Measurements from ENCODE around the gene KCNK6.
"Not testable (repeated sequence)": the region's sequence is repeated elsewhere in the genome, so short reads cannot be mapped to it uniquely, and the experiment has no call there.

KCNK6 gene

DNA sequence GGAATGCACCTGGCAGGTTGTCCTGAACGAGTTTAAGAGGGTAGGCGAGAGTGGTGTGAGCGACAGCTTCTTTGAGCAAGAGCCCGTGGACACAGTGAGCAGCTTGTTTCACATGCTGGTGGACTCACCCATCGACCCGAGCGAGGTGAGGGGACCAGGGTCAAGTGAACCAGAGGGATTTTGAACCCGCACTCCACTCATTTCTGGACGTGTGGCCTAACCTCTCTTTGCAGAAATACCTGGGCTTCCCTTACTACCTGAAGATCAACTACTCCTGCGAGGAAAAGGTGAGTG lies 17.7 kb downstream of the KCNK6 start:
- TF ChIP-seq, protein P1, sequence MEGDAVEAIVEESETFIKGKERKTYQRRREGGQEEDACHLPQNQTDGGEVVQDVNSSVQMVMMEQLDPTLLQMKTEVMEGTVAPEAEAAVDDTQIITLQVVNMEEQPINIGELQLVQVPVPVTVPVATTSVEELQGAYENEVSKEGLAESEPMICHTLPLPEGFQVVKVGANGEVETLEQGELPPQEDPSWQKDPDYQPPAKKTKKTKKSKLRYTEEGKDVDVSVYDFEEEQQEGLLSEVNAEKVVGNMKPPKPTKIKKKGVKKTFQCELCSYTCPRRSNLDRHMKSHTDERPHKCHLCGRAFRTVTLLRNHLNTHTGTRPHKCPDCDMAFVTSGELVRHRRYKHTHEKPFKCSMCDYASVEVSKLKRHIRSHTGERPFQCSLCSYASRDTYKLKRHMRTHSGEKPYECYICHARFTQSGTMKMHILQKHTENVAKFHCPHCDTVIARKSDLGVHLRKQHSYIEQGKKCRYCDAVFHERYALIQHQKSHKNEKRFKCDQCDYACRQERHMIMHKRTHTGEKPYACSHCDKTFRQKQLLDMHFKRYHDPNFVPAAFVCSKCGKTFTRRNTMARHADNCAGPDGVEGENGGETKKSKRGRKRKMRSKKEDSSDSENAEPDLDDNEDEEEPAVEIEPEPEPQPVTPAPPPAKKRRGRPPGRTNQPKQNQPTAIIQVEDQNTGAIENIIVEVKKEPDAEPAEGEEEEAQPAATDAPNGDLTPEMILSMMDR (IDR thresholded peaks at IDR 0.05; ENCODE audit: extremely low read depth, missing control alignments): no peak
- no peak for DNase-seq (ENCODE audit: low spot score)

DNA sequence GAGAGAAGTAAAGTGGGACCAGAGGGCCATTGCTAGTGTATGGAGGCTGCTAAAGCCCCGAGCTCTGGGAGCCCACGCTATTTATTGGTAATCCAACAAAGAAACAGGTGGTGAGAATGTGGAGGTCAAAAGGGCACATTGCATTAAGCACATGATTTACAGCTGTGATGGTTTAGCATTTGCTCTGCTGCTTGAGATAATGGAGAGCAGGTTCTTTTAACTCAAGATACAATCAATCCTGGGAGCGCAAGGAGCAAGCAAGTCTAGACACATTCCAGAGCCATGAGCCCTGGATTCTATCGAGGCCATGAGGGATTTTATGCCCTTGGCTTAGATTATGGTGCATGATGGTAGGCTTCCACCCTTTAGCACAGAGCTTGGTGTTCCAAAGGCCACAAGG lies 19.4 kb downstream of the KCNK6 start:
- DNase-seq (ENCODE audit: low spot score): not testable (repeated sequence)

DNA sequence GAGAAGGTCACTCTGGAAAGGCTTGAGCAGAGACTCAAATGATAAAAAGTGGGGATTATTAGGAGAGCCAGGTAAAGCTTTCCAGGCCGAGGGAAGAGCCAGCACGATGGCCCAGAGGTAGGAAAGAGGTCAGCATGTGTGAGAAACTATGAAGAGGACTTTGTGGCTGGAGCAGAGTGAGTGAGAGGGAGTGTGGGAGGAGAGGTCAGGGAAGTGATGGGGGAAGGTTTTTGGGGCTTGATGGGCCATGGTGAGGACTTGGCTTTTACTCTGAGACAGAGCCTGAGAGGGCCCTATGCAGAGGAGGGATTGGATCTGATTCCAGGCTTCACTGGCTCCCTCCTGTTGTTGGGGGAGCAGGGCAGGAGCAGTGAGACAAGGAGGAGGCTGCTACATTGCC lies 21.3 kb downstream of the KCNK6 start:
- TF ChIP-seq, protein P1 (IDR thresholded peaks at IDR 0.05; ENCODE audit: extremely low read depth, missing control alignments): no peak
- no peak for DNase-seq (ENCODE audit: low spot score)

DNA sequence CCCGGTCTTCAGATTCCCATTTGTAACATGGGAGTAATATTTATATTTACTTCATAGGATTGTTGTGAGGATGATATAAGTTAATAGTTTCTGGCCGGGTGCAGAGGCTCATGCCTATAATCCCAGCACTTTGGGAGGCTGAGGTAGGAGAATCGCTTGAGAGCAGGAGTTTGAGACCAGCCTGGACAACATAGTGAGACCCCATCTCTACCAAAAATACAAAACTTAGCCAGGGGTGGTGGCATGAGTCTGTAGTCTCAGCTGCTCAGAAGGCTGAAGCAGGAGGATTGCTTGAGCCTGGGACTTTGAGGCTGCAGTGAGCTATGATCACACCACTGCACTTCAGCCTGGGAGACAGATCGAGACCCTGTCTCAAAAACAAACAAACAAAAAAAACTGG lies 27.2 kb downstream of the KCNK6 start:
- TF ChIP-seq, protein P1 (IDR thresholded peaks at IDR 0.05; ENCODE audit: extremely low read depth, missing control alignments): no peak

DNA sequence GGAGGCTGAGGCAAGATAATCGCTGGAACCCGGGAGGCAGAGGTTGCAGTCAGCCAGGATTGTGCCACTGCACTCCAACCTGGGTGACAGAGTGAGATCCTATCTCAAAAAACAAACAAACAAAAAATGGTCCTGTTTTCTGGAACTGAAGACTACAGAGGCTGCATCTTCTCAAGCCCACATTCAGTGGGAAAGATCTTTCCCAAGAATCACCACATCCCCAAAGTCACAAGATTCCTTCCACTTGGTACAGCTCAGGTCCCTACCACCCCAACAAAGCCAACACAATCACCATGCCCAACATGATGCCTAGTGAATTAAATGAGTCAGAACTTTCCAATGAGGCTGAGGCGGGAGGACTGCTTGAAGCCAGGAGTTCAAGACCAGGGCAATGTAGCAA lies 31.2 kb downstream of the KCNK6 start:
- TF ChIP-seq, protein P1 (IDR thresholded peaks at IDR 0.05; ENCODE audit: extremely low read depth, missing control alignments): no peak
- no peak for DNase-seq (ENCODE audit: low spot score)

More for the DNA sequence above, 27.2 kb downstream of the KCNK6 start:
- DNase-seq (ENCODE audit: low spot score): no peak

DNA sequence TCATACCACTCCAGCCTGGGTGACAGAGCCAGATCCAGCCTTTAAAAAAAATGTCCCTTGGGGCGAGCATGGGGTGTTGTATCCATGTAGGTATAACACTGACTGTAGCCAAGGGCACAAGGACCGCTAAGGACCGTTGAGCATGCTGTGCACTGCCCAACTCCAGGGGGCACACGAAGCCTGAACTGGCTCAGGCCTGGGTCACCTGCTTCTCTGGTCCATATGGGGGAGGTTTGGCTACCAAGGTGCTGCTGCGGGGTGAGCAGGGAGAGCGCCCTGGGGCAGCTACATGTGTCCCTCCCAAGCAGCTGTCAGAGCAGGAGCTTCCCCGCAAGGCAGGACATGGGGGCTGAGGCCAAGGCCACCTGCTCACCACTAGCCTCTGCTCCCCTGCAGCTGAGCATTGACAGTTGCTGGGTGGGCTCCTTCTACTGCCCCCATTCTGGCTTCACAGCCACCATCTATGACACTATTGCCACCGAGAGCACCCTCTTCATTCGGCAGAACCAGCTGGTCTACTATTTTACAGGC lies 32.3 kb downstream of the KCNK6 start:
- TF ChIP-seq, protein P1 (IDR thresholded peaks at IDR 0.05; ENCODE audit: extremely low read depth, missing control alignments): no peak

DNA sequence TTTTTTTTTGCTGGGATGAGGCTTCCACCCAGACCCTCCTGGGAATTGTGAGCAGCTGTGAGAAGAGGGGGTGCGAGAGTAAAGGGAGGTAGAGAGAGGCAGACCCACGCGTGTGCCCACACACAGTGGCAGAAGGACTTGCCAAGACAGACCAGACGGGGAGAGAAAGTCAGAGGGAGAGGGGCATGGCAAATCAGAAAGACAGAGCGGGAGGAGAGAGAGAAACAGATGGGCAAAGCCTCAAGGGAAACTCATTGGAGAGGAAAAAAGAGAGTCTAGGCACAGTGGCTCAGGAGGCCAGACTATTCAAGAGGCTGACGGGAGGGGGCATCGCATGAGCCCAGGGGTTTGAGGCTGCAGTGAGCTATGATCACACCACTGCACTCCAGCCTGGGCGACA lies 33.0 kb downstream of the KCNK6 start:
- TF ChIP-seq, protein P1 (IDR thresholded peaks at IDR 0.05; ENCODE audit: extremely low read depth, missing control alignments): no peak
- DNase-seq (ENCODE audit: low spot score): no peak

More for the DNA sequence above, 32.3 kb downstream of the KCNK6 start:
- DNase-seq (ENCODE audit: low spot score): no peak

Data from GM20000 (cell line).